ENCODE data around the gene PPP1R27.

Gene PPP1R27

DNA sequence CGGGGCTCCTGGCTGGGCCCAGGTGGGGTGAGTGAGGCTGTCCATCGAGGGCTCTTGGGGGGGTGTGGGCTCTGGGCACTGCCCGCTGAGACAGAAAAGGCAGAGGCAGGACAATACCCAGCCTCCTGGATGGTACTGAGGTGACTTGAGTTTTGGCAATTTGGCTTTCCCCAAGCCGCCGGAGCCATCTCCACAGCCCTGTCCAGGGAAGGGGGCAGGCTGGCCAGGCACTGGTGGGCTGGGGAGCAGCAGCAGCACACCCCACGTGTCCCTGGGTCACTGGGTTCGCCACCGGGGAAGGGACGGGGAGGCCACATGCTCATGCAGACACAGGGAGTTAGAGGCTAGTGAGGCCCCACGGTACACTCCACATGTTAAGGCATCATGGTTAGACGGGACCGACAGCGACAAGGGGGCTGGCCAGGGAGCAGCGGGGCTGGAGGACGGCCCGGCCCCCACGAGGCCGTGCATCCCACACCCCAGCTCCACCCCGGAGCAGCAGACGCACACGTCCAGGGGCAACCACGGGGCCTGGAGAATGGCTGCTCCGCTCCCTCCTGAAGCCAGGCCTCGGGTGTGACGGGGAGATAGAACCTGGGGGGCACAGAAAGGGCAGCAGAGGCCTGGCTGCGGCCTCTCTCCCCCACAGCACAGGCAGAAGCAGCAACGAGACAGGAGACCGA lies 33.3 kb upstream of the PPP1R27 start:
- Mint-ChIP-seq H3K27me3 (ENCODE audit: low read depth) (no peaks in the 10 kb centered on the region), H3K27ac (peak overlapping the region in 2 of 3 experiments; percentile 43 to 74), H3K36me3 (ENCODE audit: low read depth) (peaks cover 8% of the 10 kb centered on the region), H3K4me1 (peaks cover 18% of the 10 kb centered on the region), H3K4me3 (peak overlapping the region; percentile 49 to 71 (median 60)), H3K9me3 (no peaks in the 10 kb centered on the region)
- no peak for TF ChIP-seq CTCF (IDR thresholded peaks at IDR 0.05; ENCODE audit: unreplicated experiment in 3 of 3)

GRCh38 chr17:81867170-81867990 lies 32.5 kb upstream of the PPP1R27 start:
- Mint-ChIP-seq H3K4me3 (peak overlapping the region; percentile 17 to 65 (median 34)), H3K9me3 (no peaks in the 10 kb centered on the region), H3K4me1 (peaks cover 24% of the 10 kb centered on the region), H3K36me3 (ENCODE audit: low read depth) (peaks cover 8% of the 10 kb centered on the region), H3K27me3 (ENCODE audit: low read depth) (no peaks in the 10 kb centered on the region), H3K27ac (peak overlapping the region in 2 of 3 experiments; percentile 49 to 66)
- no peak for TF ChIP-seq CTCF (IDR thresholded peaks at IDR 0.05; ENCODE audit: unreplicated experiment in 3 of 3)

- H3K27me3 Mint-ChIP-seq (ENCODE audit: low read depth), result no peaks in the 10 kb centered on the region
- H3K4me3 Mint-ChIP-seq, result peak overlapping the region in 2 of 3 experiments; percentile 48 to 71
- H3K27ac Mint-ChIP-seq, result peak overlapping the region in 1 of 3 experiments; percentile 69
- peaks cover 8% of the 10 kb centered on the region for H3K36me3 Mint-ChIP-seq (ENCODE audit: low read depth)
- TF ChIP-seq CTCF (IDR thresholded peaks at IDR 0.05; ENCODE audit: unreplicated experiment in 3 of 3), result no peak
- H3K4me1 Mint-ChIP-seq, result peaks cover 24% of the 10 kb centered on the region
- no peaks in the 10 kb centered on the region for H3K9me3 Mint-ChIP-seq
Observed at GRCh38 chr17:81866440-81867169, 31.8 kb upstream of the PPP1R27 start.

- H3K9me3 Mint-ChIP-seq, result no peaks in the 10 kb centered on the region
- TF ChIP-seq CTCF (IDR thresholded peaks at IDR 0.05; ENCODE audit: unreplicated experiment in 3 of 3), result no peak
- no peak overlapping the region for H3K27ac Mint-ChIP-seq
- H3K27me3 Mint-ChIP-seq (ENCODE audit: low read depth), result no peaks in the 10 kb centered on the region
- peaks cover 8% of the 10 kb centered on the region for H3K36me3 Mint-ChIP-seq (ENCODE audit: low read depth)
- peaks cover 24% of the 10 kb centered on the region for H3K4me1 Mint-ChIP-seq
- H3K4me3 Mint-ChIP-seq, result peak overlapping the region in 2 of 3 experiments; percentile 23 to 25
Observed at GRCh38 chr17:81865733-81866439, 31.0 kb upstream of the PPP1R27 start.

DNA sequence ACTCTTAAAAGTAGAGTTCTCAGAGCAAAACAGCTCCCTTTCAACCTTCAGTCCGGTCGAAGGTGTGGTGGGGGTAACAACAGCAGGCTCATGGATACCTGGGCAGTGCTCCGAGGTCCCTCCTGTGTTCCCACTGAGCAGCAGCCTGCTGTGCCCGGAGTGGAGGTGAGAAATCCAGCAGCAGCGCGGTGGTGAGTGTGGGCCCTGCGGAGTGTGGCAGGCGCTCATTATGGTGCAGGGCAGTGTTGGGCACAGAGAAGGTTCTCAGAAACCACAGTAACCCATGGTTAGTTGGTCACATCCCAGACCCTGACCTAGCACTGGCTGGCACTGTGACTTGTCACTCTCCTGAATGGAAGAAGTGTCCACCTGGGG lies 30.5 kb upstream of the PPP1R27 start:
- peaks cover 23% of the 10 kb centered on the region for H3K4me1 Mint-ChIP-seq
- peak overlapping the region in 1 of 3 experiments; percentile 25 for H3K4me3 Mint-ChIP-seq
- no peaks in the 10 kb centered on the region for H3K9me3 Mint-ChIP-seq
- H3K27me3 Mint-ChIP-seq (ENCODE audit: low read depth), result no peaks in the 10 kb centered on the region
- no peak overlapping the region for H3K27ac Mint-ChIP-seq
- H3K36me3 Mint-ChIP-seq (ENCODE audit: low read depth), result peaks cover 8% of the 10 kb centered on the region
- TF ChIP-seq CTCF (IDR thresholded peaks at IDR 0.05; ENCODE audit: unreplicated experiment in 3 of 3), result no peak
